GM12891 (cell line): ENCODE measurements around the gene IL13.

Experiments used
- POLR2AphosphoS5 ChIP-seq: IDR thresholded peaks from 2 replicates; pipeline ENCODE4 v1.6.1; 2011; ENCODE audit warnings: low read depth, low read length, control low read depth
- TAF1 ChIP-seq: IDR thresholded peaks from 2 replicates; pipeline ENCODE4 v1.6.1; 2011; ENCODE audit warnings: low read depth, low read length, control low read depth

GRCh38 chr5:132627470-132627869 lies 30.5 kb upstream of the IL13 start:
- TF ChIP-seq POLR2AphosphoS5 (no peak), TAF1 (no peak)
